Keratinocyte (primary cell): ENCODE results near the gene TNKS1BP1. TPM values are rescaled to one million over a fixed set of nuclear protein-coding genes. Genes with fewer than 3 reads are reported as not detected.

ENCODE experiments used
- DNase-seq: peaks from one replicate; pipeline ENCODE4 v3.0.0-alpha.2; 2011; ENCODE audit warnings: low read depth, missing footprints, low spot score
- FAIRE-seq: peaks from 2 replicates; lab custom pipeline; 2011; peaks lifted over from hg19 to GRCh38; lab: Jason Lieb, UNC
- H2AFZ ChIP-seq: 2 replicates; pipeline ENCODE4 v1.6.0; 2012; ENCODE audit warnings: low read length, control low read depth, inconsistent platforms; ENCODE audit not compliant: control insufficient read depth
- H3K27ac ChIP-seq: 2 replicates; pipeline ENCODE4 v1.5.1; 2011; ENCODE audit warnings: low read length; ENCODE audit not compliant: control insufficient read depth, insufficient read depth
- H3K27me3 ChIP-seq: 3 replicates; pipeline ENCODE4 v1.6.0; 2011; ENCODE audit warnings: low read length; ENCODE audit not compliant: control insufficient read depth, insufficient read depth; ENCODE audit errors: extremely low read depth
- H3K36me3 ChIP-seq, 2 experiments: 2 replicates in 1 of 2; 3 replicates in 1 of 2; pipeline ENCODE4 v1.5.1; 2011; ENCODE audit warnings: low read length in 2 of 2, mild to moderate bottlenecking in 1 of 2; ENCODE audit not compliant: control insufficient read depth in 2 of 2, insufficient read depth in 2 of 2; ENCODE audit errors: extremely low read depth in 1 of 2
- H3K4me1 ChIP-seq: 3 replicates; pipeline ENCODE4 v1.5.1; 2011; ENCODE audit warnings: low read length; ENCODE audit not compliant: control insufficient read depth, insufficient read depth; ENCODE audit errors: extremely low read depth
- H3K4me2 ChIP-seq: 3 replicates; pipeline ENCODE4 v1.6.0; 2011; ENCODE audit warnings: low read depth, low read length; ENCODE audit not compliant: control insufficient read depth, insufficient read depth; ENCODE audit errors: extremely low read depth
- H3K4me3 ChIP-seq, 3 experiments: fragments of 200-600 bp in 1 of 3; sonication (generic) in 1 of 3; 2 replicates in 2 of 3; 3 replicates in 1 of 3; pipeline ENCODE4 v1.5.1; 2011 to 2016; ENCODE audit warnings: low read length in 3 of 3, mild to moderate bottlenecking in 3 of 3, control low read depth in 2 of 3, inconsistent platforms in 1 of 3, low read depth in 1 of 3, mixed read lengths in 1 of 3, mixed run types in 1 of 3, moderate library complexity in 1 of 3; ENCODE audit not compliant: control insufficient read depth in 2 of 3, insufficient read depth in 2 of 3; ENCODE audit errors: extremely low read depth in 1 of 3
- H3K79me2 ChIP-seq: 2 replicates; pipeline ENCODE4 v1.6.0; 2012; ENCODE audit warnings: low read length; ENCODE audit not compliant: control insufficient read depth, insufficient read depth
- H3K9ac ChIP-seq: 3 replicates; pipeline ENCODE4 v1.6.0; 2011; ENCODE audit warnings: low read length; ENCODE audit not compliant: control insufficient read depth, insufficient read depth; ENCODE audit errors: extremely low read depth
- H3K9me1 ChIP-seq: 3 replicates; pipeline ENCODE4 v1.6.0; 2011; ENCODE audit warnings: low read length; ENCODE audit not compliant: control insufficient read depth, insufficient read depth; ENCODE audit errors: extremely low read depth
- H3K9me3 ChIP-seq: 2 replicates; pipeline ENCODE4 v1.5.1; 2012; ENCODE audit warnings: low read depth, low read length; ENCODE audit not compliant: control insufficient read depth
- H4K20me1 ChIP-seq: 3 replicates; pipeline ENCODE4 v1.6.0; 2011; ENCODE audit warnings: low read length; ENCODE audit not compliant: control insufficient read depth, insufficient read depth; ENCODE audit errors: extremely low read depth
- CTCF ChIP-seq, 3 experiments: IDR thresholded peaks in 1 of 3; conservative IDR thresholded peaks in 1 of 3; optimal IDR thresholded peaks in 1 of 3; 2 replicates in 2 of 3; 3 replicates in 1 of 3; pipeline versions ENCODE3 to v1.5.1; 2011; ENCODE audit warnings: low read length in 3 of 3, mild to moderate bottlenecking in 3 of 3, moderate library complexity in 2 of 3, control low read depth in 1 of 3, inconsistent platforms in 1 of 3; ENCODE audit not compliant: insufficient read depth in 2 of 3; ENCODE audit errors: extremely low read depth in 1 of 3
- EZH2 ChIP-seq: IDR thresholded peaks from one replicate; pipeline ENCODE4 v1.6.1; 2012; ENCODE audit warnings: inconsistent platforms, mild to moderate bottlenecking, low read length, moderate library complexity
- dilution Hi-C: fragments of 300-500 bp; cut with MboI; formaldehyde crosslinking; loops from one replicate; pipeline ENCODE4 v1.7.0; 2020; ENCODE audit warnings: low sequenced_read_pairs; ENCODE audit not compliant: extremely low pct_ligation_motif_present
- polyA plus RNA-seq, 5 experiments: library from polyadenylated mRNA; depleted of rRNA in 3 of 5; stranded (reverse) in 3 of 5; stranded (forward) in 1 of 5; unstranded in 1 of 5; fragments of >200 nt; gene quantifications; 1 replicate in 1 of 5; 2 replicates in 3 of 5; 3 replicates in 1 of 5; pipeline versions ENCODE4 v1.2.1 to v1.2.3, GENCODE V29; 2011 to 2012; ENCODE audit warnings: missing spikeins in 2 of 5, low read depth in 1 of 5, low replicate concordance in 1 of 5

Gene TNKS1BP1
- polyA plus RNA-seq, 1 donor (not counting 4 experiments of a cell fraction or from before 2014, with no cell fraction given), result 88.3 TPM

GRCh38 chr11:57314221-57314973 is 10.4 kb downstream of the TNKS1BP1 start:
- H3K27ac ChIP-seq, result no peak overlapping the region

GRCh38 chr11:57313788-57314135 is 11.0 kb downstream of the TNKS1BP1 start:
- no peak overlapping the region for H3K4me3 ChIP-seq
- dilution Hi-C loops, result no loop called here
- peaks cover 8% of the 10 kb centered on the region for H3K9me1 ChIP-seq
- no peak overlapping the region for H3K9ac ChIP-seq
- peaks cover 67 to 89% of the 10 kb centered on the region in 2 experiments for H3K36me3 ChIP-seq
- DNase-seq (no peak), FAIRE-seq (no peak)
- H3K4me2 ChIP-seq, result no peak overlapping the region
- peaks cover 22% of the 10 kb centered on the region for H4K20me1 ChIP-seq
- peaks cover 46% of the 10 kb centered on the region for H3K79me2 ChIP-seq
- peaks cover 42% of the 10 kb centered on the region for H3K4me1 ChIP-seq
- no peaks in the 10 kb centered on the region for H3K27me3 ChIP-seq
- H2AFZ ChIP-seq, result no peak overlapping the region
- H3K9me3 ChIP-seq, result no peaks in the 10 kb centered on the region
- TF ChIP-seq EZH2 (no peak), CTCF (optimal IDR thresholded peaks at IDR 0.05 in 1 of 3, IDR thresholded peaks at IDR 0.05 in 1 of 3, conservative IDR thresholded peaks at IDR 0.05 in 1 of 3; ENCODE audit: extremely low read depth in 1 of 3, insufficient read depth in 2 of 3, low read length in 3 of 3) (no peak)
- no peak overlapping the region for H3K27ac ChIP-seq

More at GRCh38 chr11:57314221-57314973, 10.4 kb downstream of the TNKS1BP1 start:
- no peak for DNase-seq
- Histone ChIP-seq H2AFZ (no peak overlapping the region), H3K36me3 (peaks cover 61 to 85% of the 10 kb centered on the region in 2 experiments), H3K27me3 (no peaks in the 10 kb centered on the region), H3K4me2 (no peak overlapping the region), H4K20me1 (peaks cover 22% of the 10 kb centered on the region), H3K9ac (no peak overlapping the region), H3K9me3 (no peaks in the 10 kb centered on the region), H3K4me1 (peaks cover 41% of the 10 kb centered on the region), H3K9me1 (peaks cover 8% of the 10 kb centered on the region), H3K4me3 (no peak overlapping the region), H3K79me2 (peaks cover 43% of the 10 kb centered on the region)
- no peak for TF ChIP-seq CTCF (optimal IDR thresholded peaks at IDR 0.05 in 1 of 3, IDR thresholded peaks at IDR 0.05 in 1 of 3, conservative IDR thresholded peaks at IDR 0.05 in 1 of 3; ENCODE audit: extremely low read depth in 1 of 3, insufficient read depth in 2 of 3, low read length in 3 of 3)
- TF ChIP-seq EZH2, result no peak
- dilution Hi-C loops, result no loop called here
- FAIRE-seq, result no peak
